IMR-90 (cell line): ENCODE data around the gene CTDSP1. TPM values are rescaled to one million over a fixed set of nuclear protein-coding genes. Genes with fewer than 3 reads are reported as not detected.

Experiments
- ATAC-seq: fragments of 200-7000 bp; cut with Tn5 transposase; 2 replicates; pipeline ENCODE4 v1.9.1; 2020; ENCODE audit warnings: low read depth, mild to moderate bottlenecking, moderate library complexity
- BruUV-seq: library from RNA; stranded (reverse); fragments of 400-500 nt; replicated peaks from 2 replicates; lab custom pipeline; 2021; lab: Mats Ljungman, UMichigan
- CTCF ChIA-PET: fragments of 300-600 bp; formaldehyde crosslinking; extraction: SDS; loops from one replicate; lab custom pipeline; 2021; ENCODE audit warnings: antibody characterized with exemption; lab: Yijun Ruan, JAX
- POLR2A ChIA-PET: fragments of 300-600 bp; sonication (Branson Sonifier 250); formaldehyde crosslinking; loops from one replicate; lab custom pipeline; 2022; ENCODE audit warnings: antibody characterized with exemption; ENCODE audit not compliant: unreplicated experiment; lab: Charles Lee
- DNase-seq: peaks from one replicate; pipeline ENCODE4 v3.0.0; 2013
- H2AFZ ChIP-seq: replicated peaks from 2 replicates; pipeline ENCODE3; 2013; ENCODE audit warnings: low read length, mild to moderate bottlenecking; ENCODE audit not compliant: poor library complexity
- H2AK5ac ChIP-seq: 2 replicates; pipeline ENCODE4 v1.6.1; 2013; ENCODE audit warnings: low read depth, low read length, inconsistent platforms
- H2AK9ac ChIP-seq: replicated peaks from 2 replicates; pipeline ENCODE3; 2013; ENCODE audit warnings: mild to moderate bottlenecking, low read depth, low read length, moderate library complexity; ENCODE audit not compliant: poor library complexity
- H2BK120ac ChIP-seq: 2 replicates; pipeline ENCODE4 v1.6.1; 2013; ENCODE audit warnings: low read depth, low read length, inconsistent platforms
- H2BK15ac ChIP-seq: 3 replicates; pipeline ENCODE4 v1.6.1; 2013; ENCODE audit warnings: low read depth, low read length, inconsistent platforms
- H2BK20ac ChIP-seq: 2 replicates; pipeline ENCODE4 v1.6.1; 2013; ENCODE audit warnings: low read depth, mild to moderate bottlenecking, inconsistent platforms, low read length, moderate library complexity
- H2BK5ac ChIP-seq: 2 replicates; pipeline ENCODE4 v1.6.1; 2013; ENCODE audit warnings: mild to moderate bottlenecking, low read depth, low read length, inconsistent platforms; ENCODE audit not compliant: poor library complexity, severe bottlenecking
- H3K14ac ChIP-seq: replicated peaks from 2 replicates; pipeline ENCODE4 v1.6.1; 2013; ENCODE audit warnings: low read depth, low read length, inconsistent platforms
- H3K18ac ChIP-seq: 2 replicates; pipeline ENCODE4 v1.6.1; 2013; ENCODE audit warnings: low read depth, low read length, control low read depth
- H3K23ac ChIP-seq: 2 replicates; pipeline ENCODE4 v1.6.1; 2013; ENCODE audit warnings: low read depth, low read length, inconsistent platforms
- H3K27ac ChIP-seq: 2 replicates; pipeline ENCODE4 v1.5.1; 2013; ENCODE audit warnings: mild to moderate bottlenecking, control low read depth, low read length; ENCODE audit not compliant: insufficient read depth
- H3K27me3 ChIP-seq: 2 replicates; pipeline ENCODE4 v1.6.1; 2013; ENCODE audit warnings: low read length; ENCODE audit not compliant: control insufficient read depth, insufficient read depth
- H3K36me3 ChIP-seq: 2 replicates; pipeline ENCODE4 v1.6.1; 2013; ENCODE audit warnings: low read length, mixed read lengths; ENCODE audit not compliant: control insufficient read depth, insufficient read depth
- H3K4ac ChIP-seq: 2 replicates; pipeline ENCODE4 v1.6.1; 2013; ENCODE audit warnings: low read depth, low read length, inconsistent platforms
- H3K4me1 ChIP-seq: 2 replicates; pipeline ENCODE4 v1.6.1; 2013; ENCODE audit warnings: low read length, mixed read lengths; ENCODE audit not compliant: control insufficient read depth, insufficient read depth
- H3K4me2 ChIP-seq: 2 replicates; pipeline ENCODE4 v1.6.1; 2013; ENCODE audit warnings: low read depth, mild to moderate bottlenecking, control low read depth, low read length, moderate library complexity
- H3K4me3 ChIP-seq: 2 replicates; pipeline ENCODE4 v1.5.1; 2013; ENCODE audit warnings: low read depth, mild to moderate bottlenecking, control low read depth, low read length, moderate library complexity; ENCODE audit not compliant: insufficient read depth
- H3K56ac ChIP-seq: 2 replicates; pipeline ENCODE4 v1.6.1; 2013; ENCODE audit warnings: low read length, inconsistent platforms; ENCODE audit not compliant: insufficient read depth; ENCODE audit errors: extremely low read depth
- H3K79me1 ChIP-seq, 2 experiments: 2 replicates each; pipeline ENCODE4 v1.6.1; 2013; ENCODE audit warnings: low read length in 2 of 2, inconsistent platforms in 1 of 2, low read depth in 1 of 2
- H3K9ac ChIP-seq: 2 replicates; pipeline ENCODE4 v1.6.1; 2013; ENCODE audit warnings: low read depth, low read length, control low read depth
- H3K9me1 ChIP-seq: 2 replicates; pipeline ENCODE4 v1.6.1; 2013; ENCODE audit warnings: low read length, inconsistent platforms; ENCODE audit not compliant: insufficient read depth
- H3K9me3 ChIP-seq: 2 replicates; pipeline ENCODE4 v1.6.1; 2013; ENCODE audit warnings: low read length; ENCODE audit not compliant: control insufficient read depth, insufficient read depth
- H4K20me1 ChIP-seq: 2 replicates; pipeline ENCODE4 v1.6.1; 2013; ENCODE audit warnings: low read length, inconsistent platforms; ENCODE audit not compliant: insufficient read depth
- H4K5ac ChIP-seq: 2 replicates; pipeline ENCODE4 v1.6.1; 2013; ENCODE audit warnings: mild to moderate bottlenecking, low read depth, low read length, control low read depth
- H4K8ac ChIP-seq, 2 experiments: 2 replicates each; pipeline ENCODE4 v1.6.1; 2013; ENCODE audit warnings: low read depth in 2 of 2, low read length in 2 of 2, control low read depth in 1 of 2, inconsistent platforms in 1 of 2
- H4K91ac ChIP-seq: 2 replicates; pipeline ENCODE4 v1.6.1; 2013; ENCODE audit warnings: low read depth, low read length, inconsistent platforms; ENCODE audit not compliant: insufficient read depth
- BHLHE40 ChIP-seq: fragments of 150-350 bp; IDR thresholded peaks from 2 replicates; pipeline ENCODE4 v1.6.1; 2016; ENCODE audit warnings: mild to moderate bottlenecking, low read depth, low read length
- CEBPB ChIP-seq: IDR thresholded peaks from 2 replicates; pipeline ENCODE4 v1.6.1; 2012; ENCODE audit warnings: low read depth, low read length, improper control_type of control experiment
- CHD1 ChIP-seq: IDR thresholded peaks from 2 replicates; pipeline ENCODE4 v1.6.1; 2012; ENCODE audit warnings: low read depth, low read length, improper control_type of control experiment
- ELK1 ChIP-seq: fragments of 150-350 bp; IDR thresholded peaks from 2 replicates; pipeline ENCODE4 v1.6.1; 2016; ENCODE audit warnings: low read depth, mild to moderate bottlenecking, low read length, moderate library complexity, borderline replicate concordance
- FOS ChIP-seq: fragments of 150-350 bp; IDR thresholded peaks from 2 replicates; pipeline ENCODE4 v1.6.1; 2016; ENCODE audit warnings: low read depth, low read length
- MAFK ChIP-seq: IDR thresholded peaks from 2 replicates; pipeline ENCODE4 v1.6.1; 2012; ENCODE audit warnings: low read depth, low read length, improper control_type of control experiment
- MAZ ChIP-seq: IDR thresholded peaks from 2 replicates; pipeline ENCODE4 v1.6.1; 2012; ENCODE audit warnings: low read depth, mild to moderate bottlenecking, low read length, improper control_type of control experiment, moderate library complexity, borderline replicate concordance
- MXI1 ChIP-seq: IDR thresholded peaks from 2 replicates; pipeline ENCODE4 v1.6.1; 2012; ENCODE audit warnings: low read depth, mild to moderate bottlenecking, low read length, moderate library complexity, borderline replicate concordance
- NFE2L2 ChIP-seq: fragments of 150-350 bp; IDR thresholded peaks from 2 replicates; pipeline ENCODE4 v1.6.1; 2016; ENCODE audit warnings: low read depth, mild to moderate bottlenecking, low read length
- POLR2A ChIP-seq: IDR thresholded peaks from 2 replicates; pipeline ENCODE4 v1.6.1; 2012; ENCODE audit warnings: mild to moderate bottlenecking, low read depth, low read length
- RAD21 ChIP-seq: IDR thresholded peaks from 2 replicates; pipeline ENCODE4 v1.6.1; 2012; ENCODE audit warnings: low read length, improper control_type of control experiment
- RCOR1 ChIP-seq: IDR thresholded peaks from 2 replicates; pipeline ENCODE4 v1.6.1; 2012; ENCODE audit warnings: mild to moderate bottlenecking, low read length, improper control_type of control experiment; ENCODE audit not compliant: insufficient replicate concordance
- RFX5 ChIP-seq: IDR thresholded peaks from 2 replicates; pipeline ENCODE4 v1.8.0; 2012; ENCODE audit warnings: low read depth, mild to moderate bottlenecking, low read length, moderate library complexity
- SMC3 ChIP-seq: fragments of 150-350 bp; IDR thresholded peaks from 2 replicates; pipeline ENCODE4 v1.6.1; 2016; ENCODE audit warnings: low read depth, mild to moderate bottlenecking, antibody characterized with exemption, low read length, moderate library complexity
- WGBS, 2 experiments: methylation state at CpG; one replicate each; pipeline versions ENCODE4 v1.1.5 to v1.1.7; 2013; ENCODE audit warnings: missing lambda C conversion rate in 2 of 2; ENCODE audit not compliant: insufficient read length in 1 of 2; ENCODE audit errors: extremely low coverage in 2 of 2; 5-methylcytosine and 5-hydroxymethylcytosine counted together
- dilution Hi-C: fragments of 300-500 bp; cut with HindIII; formaldehyde crosslinking; loops from one replicate; pipeline ENCODE4 v1.14.3; 2018; ENCODE audit warnings: low sequenced_read_pairs; ENCODE audit not compliant: unreplicated experiment
- in situ Hi-C: fragments of 300-500 bp; cut with MboI; formaldehyde crosslinking; loops from 3 replicates; pipeline ENCODE4 v1.14.3; 2019; ENCODE audit warnings: low sequenced_read_pairs, inconsistent platforms, mixed read lengths
- intact Hi-C: fragments of 100-400 bp; cut with micrococcal nuclease; formaldehyde crosslinking; loops from 2 replicates; pipeline ENCODE4 v1.10.0; 2022
- polyA plus RNA-seq, 3 experiments: library from polyadenylated mRNA; depleted of rRNA; stranded (reverse); fragments of >200 nt; gene quantifications; 2 replicates each; pipeline ENCODE4 v1.2.3, GENCODE V29; 2012; ENCODE audit warnings: low replicate concordance in 1 of 3
- total RNA-seq: library from RNA; depleted of rRNA; stranded (reverse); fragments of >200 nt; gene quantifications from 2 replicates; pipeline ENCODE4 v1.2.3, GENCODE V29; 2012
- TF ChIP-seq, protein P1 (sequence below): conservative IDR thresholded peaks from 2 replicates; pipeline ENCODE4 v1.5.1; 2012; ENCODE audit warnings: mild to moderate bottlenecking, low read depth, low read length, improper control_type of control experiment
- TF ChIP-seq, protein P2 (sequence below): fragments of 150-350 bp; IDR thresholded peaks from 2 replicates; pipeline ENCODE4 v1.6.1; 2017; ENCODE audit warnings: mild to moderate bottlenecking, antibody characterized with exemption, low read length, low read depth

CTDSP1 gene
- total and polyA plus RNA-seq, 2 of the 4 experiments (the other 2 are of a cell fraction) = 19.7 to 64.3 TPM

DNA sequence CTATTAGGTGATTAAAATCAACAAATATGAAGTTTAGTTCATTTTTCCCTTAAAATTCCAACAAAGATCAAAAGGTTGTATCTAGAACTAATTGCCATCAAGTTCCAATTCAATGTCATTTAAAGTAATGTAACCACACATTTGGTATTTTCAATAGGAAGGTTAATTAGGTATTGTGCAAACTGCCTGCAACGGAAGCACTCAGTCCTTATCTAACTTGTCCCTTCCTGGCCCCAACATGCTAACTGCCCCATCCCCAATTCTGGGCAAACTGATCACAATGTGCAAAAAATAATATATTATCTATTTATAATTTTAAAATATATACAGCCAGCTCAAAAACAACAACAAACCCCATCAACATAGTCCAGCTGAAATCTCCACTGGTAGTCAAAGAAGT, 52.4 kb downstream of the CTDSP1 start:
- Histone ChIP-seq H3K9me3 (no peaks in the 10 kb centered on the region), H3K4me1 (peaks cover 3% of the 10 kb centered on the region; the same call in 1 of the 2 replicates), H2AK9ac (no peak overlapping the region), H2BK120ac (no peak overlapping the region), H3K56ac (no peak overlapping the region), H4K8ac (no peak overlapping the region), H4K5ac (no peak overlapping the region), H3K18ac (no peak overlapping the region), H3K36me3 (peaks cover 11% of the 10 kb centered on the region), H3K79me1 (no peaks in the 10 kb centered on the region), H3K14ac (no peak overlapping the region), H3K23ac (no peak overlapping the region), H4K20me1 (peaks cover 3% of the 10 kb centered on the region; the same call in 1 of the 2 replicates), H4K91ac (no peak overlapping the region), H3K27ac (no peak overlapping the region), H3K4ac (no peak overlapping the region), H2BK15ac (no peak overlapping the region), H2BK20ac (no peak overlapping the region), H2AK5ac (no peak overlapping the region), H2AFZ (no peak overlapping the region), H3K4me3 (no peak overlapping the region), H3K27me3 (no peaks in the 10 kb centered on the region), H3K9me1 (peaks cover 5% of the 10 kb centered on the region; the same call in 1 of the 2 replicates), H2BK5ac (no peak overlapping the region), H3K9ac (no peak overlapping the region), H3K4me2 (no peak overlapping the region)
- CTCF ChIA-PET = interaction anchor here (1.1 kb wide), 1 partner anchor 9 kb away, joined by 3 read pairs; no protein-coding TSS in a partner anchor
- intact Hi-C loops = no loop called here
- POLR2A ChIA-PET = no interaction called here
- dilution Hi-C loops = no loop called here
- in situ Hi-C loops = no loop called here
- DNase-seq (no peak), ATAC-seq (no peak)
- TF ChIP-seq MAZ (no peak), BHLHE40 (no peak), CHD1 (no peak), CEBPB (no peak), MXI1 (no peak), RAD21 (no peak), NFE2L2 (no peak), RFX5 (no peak), MAFK (no peak), SMC3 (no peak), RCOR1 (no peak), POLR2A (no peak), ELK1 (no peak), FOS (no peak)
- TF ChIP-seq, protein P1, sequence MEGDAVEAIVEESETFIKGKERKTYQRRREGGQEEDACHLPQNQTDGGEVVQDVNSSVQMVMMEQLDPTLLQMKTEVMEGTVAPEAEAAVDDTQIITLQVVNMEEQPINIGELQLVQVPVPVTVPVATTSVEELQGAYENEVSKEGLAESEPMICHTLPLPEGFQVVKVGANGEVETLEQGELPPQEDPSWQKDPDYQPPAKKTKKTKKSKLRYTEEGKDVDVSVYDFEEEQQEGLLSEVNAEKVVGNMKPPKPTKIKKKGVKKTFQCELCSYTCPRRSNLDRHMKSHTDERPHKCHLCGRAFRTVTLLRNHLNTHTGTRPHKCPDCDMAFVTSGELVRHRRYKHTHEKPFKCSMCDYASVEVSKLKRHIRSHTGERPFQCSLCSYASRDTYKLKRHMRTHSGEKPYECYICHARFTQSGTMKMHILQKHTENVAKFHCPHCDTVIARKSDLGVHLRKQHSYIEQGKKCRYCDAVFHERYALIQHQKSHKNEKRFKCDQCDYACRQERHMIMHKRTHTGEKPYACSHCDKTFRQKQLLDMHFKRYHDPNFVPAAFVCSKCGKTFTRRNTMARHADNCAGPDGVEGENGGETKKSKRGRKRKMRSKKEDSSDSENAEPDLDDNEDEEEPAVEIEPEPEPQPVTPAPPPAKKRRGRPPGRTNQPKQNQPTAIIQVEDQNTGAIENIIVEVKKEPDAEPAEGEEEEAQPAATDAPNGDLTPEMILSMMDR = no peak
- TF ChIP-seq, protein P2, sequence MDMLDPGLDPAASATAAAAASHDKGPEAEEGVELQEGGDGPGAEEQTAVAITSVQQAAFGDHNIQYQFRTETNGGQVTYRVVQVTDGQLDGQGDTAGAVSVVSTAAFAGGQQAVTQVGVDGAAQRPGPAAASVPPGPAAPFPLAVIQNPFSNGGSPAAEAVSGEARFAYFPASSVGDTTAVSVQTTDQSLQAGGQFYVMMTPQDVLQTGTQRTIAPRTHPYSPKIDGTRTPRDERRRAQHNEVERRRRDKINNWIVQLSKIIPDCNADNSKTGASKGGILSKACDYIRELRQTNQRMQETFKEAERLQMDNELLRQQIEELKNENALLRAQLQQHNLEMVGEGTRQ = no peak
- no TSS peak for BruUV-seq
- WGBS, 2 experiments = no CpG with 5 or more reads among the region's 1 CpG
